GM18909 (cell line): ENCODE measurements around the gene NBDY.
"Not testable (repeated sequence)": the region's sequence is repeated elsewhere in the genome, so short reads cannot be mapped to it uniquely, and the experiment has no call there.

Source experiments
- ATAC-seq: cut with Tn5 transposase; IDR thresholded peaks from one replicate; pipeline ENCODE4 v1.9.1; 2021; ENCODE audit warnings: mild to moderate bottlenecking; ENCODE audit not compliant: unreplicated experiment, poor library complexity

NBDY gene

DNA sequence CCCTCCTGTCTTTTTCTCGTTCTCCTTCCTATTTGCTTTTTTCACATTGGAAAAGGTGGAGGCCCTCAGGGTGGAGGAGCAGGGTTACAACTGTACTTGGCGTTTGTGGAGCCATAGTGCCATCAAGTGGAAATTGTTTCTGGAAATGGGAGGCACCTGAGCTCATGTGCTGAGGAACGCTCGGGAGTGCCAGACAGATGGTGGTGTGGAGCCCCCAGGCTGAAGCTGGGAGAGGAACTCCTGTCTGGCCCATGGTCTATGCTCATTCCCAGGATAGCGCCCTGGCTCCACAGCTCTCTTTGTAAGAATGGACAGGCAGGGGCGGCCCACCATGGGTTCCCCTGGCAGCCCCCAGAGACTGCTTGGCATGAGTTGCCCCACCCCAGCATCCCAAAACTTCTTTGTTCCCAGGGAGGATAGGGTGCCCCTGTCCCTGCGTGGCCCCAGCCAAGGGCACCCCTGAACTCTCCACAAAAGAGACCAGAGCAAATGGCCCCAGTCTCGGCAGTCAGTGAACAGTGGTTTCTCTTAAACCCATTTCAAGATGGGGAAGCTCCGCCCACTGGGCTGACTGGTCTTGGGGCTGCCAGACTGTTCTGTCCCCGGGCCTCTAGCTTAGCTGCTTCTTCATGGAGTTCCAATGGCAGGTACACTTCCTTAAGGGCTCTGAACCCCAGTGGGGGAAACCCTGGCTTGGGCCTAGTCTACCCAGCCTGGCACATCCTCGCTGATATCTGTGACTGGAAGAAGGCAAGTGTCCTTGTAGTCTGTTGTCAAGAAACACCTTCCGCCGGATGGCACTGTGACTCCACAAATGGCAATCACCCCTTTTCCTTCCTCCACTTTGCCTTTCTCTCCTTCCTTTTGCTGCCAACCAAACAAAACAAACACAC lies 70.1 kb downstream of the NBDY start:
- no peak for ATAC-seq

GRCh38 chrX:56800307-56800706 lies 71.3 kb downstream of the NBDY start:
- no peak for ATAC-seq

DNA sequence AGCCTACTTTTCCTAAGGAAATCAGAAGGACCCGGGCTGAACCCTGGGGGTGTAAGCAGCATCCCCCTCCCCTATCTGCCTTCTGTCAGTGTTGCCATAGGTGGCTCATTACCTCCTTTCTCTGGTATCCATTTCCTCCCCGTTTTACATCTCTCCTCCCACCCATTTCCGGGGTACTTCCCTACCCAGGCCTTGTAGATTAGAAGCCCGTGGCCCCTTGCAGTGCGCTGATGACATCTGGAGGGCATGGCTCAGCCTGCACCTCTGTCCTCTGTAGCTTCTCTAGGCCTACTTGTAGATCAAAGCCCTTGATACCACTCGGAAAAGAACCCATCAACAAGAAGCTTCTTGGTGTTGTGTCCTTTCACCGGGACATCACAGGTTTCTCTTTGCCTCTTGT lies 71.8 kb downstream of the NBDY start:
- ATAC-seq: peak; percentile 81

GRCh38 chrX:56802428-56802827 lies 73.4 kb downstream of the NBDY start:
- no peak for ATAC-seq

GRCh38 chrX:56802921-56803849 lies 74.1 kb downstream of the NBDY start:
- ATAC-seq: peak; percentile 60

DNA sequence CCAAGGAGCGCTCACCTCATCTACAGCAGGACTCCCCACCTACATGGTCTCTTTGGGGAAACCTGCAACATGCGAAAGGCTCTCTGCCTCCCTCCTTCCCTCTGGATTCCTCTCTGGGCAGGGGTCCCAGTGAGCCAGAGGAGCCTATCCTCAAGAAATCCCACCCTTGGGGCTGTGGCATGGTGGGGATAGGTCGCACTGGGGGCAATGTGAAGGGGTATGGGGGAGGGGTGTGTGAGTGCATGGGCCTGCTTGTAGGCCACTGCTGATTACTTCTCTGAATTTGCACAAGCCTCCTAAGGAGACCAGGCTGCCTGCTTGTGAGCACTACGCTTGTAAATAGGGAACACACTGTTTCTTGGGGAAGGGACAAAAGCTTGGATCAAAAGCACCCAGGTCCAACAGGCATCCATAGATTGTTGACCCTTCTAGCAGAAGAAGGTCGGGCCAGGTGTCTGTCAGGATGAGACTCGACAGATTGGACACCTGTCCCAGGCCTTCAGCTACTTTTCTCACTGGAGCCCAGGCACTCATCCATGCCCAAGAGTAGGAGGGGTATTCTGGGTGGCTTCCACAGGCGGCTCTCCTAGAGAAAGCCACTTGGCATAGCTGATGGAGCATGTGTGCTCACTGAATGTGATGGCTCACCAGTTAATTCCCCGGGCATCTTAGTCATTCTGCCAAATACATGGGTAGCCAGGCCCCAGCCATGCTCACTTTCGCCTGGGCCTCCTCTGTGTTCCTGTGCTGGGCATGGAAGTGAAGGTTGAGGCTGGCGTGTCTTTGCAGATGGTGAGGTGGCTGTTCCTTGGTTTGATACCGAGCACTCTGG lies 75.0 kb downstream of the NBDY start:
- no peak for ATAC-seq

DNA sequence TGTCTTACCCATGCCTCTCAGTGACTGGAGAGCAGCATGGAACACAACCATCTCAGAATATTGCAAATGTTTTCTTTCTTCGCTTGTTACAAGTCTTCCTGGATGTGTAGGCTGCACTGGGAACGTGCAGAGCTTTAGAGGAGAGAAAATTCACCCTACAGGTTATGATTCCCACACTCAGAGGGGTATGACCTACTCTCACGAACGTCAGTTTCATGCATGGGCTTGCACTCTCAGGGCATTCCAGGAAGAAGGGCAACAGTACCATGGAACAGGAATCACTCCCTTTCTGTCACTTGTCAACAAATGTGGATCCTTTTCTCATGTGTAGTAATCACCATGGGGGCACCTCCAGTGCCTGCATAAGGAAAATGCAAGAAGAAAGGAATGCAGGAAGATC lies 75.8 kb downstream of the NBDY start:
- no peak for ATAC-seq

GRCh38 chrX:56805399-56805798 lies 76.4 kb downstream of the NBDY start:
- no peak for ATAC-seq

GRCh38 chrX:56806176-56806575 lies 77.1 kb downstream of the NBDY start:
- ATAC-seq: not testable (repeated sequence)

- ATAC-seq: no peak
These were observed 82.6 kb downstream of the NBDY start for GRCh38 chrX:56811599-56811998.

DNA sequence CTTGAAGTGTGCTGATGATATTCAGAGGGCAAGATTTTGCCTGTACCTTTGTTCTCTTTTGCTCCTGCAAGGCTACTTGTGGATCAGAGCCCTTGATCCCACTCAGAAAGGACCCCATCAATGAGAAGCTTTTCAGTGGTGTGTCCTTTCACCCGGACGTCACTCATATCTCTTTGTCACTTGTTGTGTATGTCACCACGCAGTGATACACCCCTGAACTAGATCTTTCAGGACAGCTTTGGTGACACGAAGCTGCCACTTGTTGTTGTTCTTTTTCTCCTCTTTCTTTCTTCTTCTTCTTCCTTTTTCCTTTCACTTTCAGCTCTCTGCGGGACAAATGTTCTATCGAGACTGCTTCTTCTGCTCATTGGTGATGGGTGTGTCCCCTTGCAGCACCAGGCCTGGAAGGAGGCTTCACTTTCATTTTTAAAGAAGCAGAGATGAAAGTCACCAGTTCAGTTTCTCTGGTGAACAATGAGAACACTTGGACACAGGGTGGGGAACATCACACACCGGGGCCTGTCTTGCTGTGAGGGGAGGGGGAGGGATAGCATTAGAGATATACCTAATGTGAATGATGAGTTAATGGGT lies 83.6 kb downstream of the NBDY start:
- ATAC-seq: peak; percentile 94

DNA sequence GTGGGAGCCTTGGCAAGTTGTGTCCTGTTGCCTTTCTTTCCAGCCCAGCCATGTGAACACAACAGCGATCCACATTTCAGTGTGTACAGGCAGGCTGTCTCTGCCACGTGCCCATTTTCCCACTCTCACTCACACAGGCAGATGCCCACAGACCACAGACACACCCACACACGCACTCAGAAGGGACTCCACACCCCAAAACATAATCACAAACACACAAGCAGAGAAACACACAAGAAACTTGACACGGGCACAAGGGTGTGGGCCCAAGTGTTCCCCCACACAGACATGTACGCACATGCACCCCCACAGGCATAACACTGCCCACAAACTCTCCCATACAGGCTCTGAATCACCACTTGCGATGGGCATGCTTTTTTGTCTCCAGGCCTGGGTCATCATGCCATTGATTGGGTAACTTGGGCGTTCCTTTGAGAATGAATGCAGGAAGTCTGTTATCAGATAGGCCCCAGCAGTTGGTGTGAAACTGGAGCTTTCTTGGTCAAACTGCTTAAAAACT lies 84.3 kb downstream of the NBDY start:
- peak; percentile 50 for ATAC-seq

DNA sequence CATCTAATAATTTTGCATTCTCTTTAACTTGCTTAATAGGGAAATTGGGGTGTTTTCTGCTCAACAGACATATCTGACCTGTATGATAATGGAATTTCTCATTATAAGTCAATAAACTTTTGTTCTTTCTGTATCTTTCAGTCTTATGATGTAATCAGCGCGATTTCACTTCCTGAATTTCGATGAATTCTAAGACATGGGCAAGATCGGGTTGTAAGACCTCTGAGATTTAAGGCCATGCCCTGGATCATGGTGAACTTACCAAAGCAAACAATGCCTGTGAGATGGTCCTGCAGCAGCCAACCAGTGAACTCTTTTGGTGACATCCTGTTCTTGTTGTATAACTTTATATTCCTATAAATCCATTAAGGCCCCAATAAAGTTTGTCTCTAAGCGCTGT lies 88.1 kb downstream of the NBDY start:
- no peak for ATAC-seq

DNA sequence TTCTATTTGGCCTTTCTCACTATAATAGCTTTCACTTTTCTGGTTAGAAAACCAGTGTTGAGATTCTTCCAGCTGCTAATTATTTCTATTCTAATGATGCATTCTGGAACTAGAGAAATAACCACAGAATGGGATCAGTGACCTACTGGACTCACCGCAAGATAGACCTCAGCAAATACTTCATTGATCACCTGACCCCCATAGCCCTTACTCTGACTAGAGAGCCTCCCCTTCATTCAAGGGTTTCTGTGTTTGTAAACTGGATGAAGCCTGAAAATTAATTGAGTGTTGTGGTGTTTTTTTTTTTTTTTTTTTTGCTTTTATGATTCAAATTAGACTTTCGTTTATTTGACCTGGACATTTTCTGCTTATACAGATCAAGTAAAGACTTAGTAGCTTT lies 97.0 kb downstream of the NBDY start:
- ATAC-seq: no peak

DNA sequence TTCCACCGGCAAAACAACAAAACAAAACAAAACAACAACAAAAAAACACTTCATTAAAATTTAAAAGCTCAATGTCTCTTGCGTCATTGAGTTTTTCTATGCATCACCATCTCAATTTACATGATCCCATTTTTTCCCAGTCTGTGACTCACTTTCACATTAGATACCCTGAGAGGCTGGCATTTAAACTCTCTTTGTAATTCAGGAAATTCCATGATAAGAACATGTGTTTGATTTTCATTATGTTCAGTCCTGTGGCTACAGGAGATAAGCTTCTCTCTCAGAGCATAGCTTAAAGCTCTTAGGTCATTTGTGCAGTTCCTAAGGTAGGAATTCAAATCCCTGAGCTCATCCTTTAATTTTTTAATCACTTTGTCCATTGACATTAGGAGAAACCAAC lies 104.6 kb downstream of the NBDY start:
- ATAC-seq: no peak

- no peak for ATAC-seq
These were observed 124.4 kb downstream of the NBDY start for GRCh38 chrX:56853436-56853835.

DNA sequence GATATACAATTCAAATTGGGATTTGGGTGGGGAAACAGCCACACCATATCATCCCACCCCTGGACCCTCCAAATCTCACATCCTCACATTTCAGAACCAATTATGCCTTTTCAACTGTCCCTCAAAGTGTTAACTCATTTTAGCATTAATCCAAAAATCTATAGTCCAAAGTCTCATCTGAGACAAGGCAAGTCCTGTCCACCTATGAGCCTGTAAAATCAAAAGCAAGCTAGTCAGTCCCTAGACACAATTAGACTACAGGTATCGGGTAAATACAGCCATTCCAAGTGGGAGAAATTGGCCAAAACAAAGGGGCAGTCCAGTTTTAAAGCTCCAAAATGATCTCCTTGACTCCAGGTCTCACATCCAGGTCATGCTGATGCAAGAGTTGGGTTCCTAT lies 128.0 kb downstream of the NBDY start:
- no peak for ATAC-seq

GRCh38 chrX:56860888-56861287 lies 131.8 kb downstream of the NBDY start:
- ATAC-seq: no peak
